GM19035 (cell line): ENCODE results near the gene SHC2.
"Not testable (repeated sequence)": the region's sequence is repeated elsewhere in the genome, so short reads cannot be mapped to it uniquely, and the experiment has no call there.

Source experiments
- ATAC-seq: cut with Tn5 transposase; IDR thresholded peaks from one replicate; pipeline ENCODE4 v1.9.1; 2021; ENCODE audit not compliant: unreplicated experiment

SHC2 gene

GRCh38 chr19:427675-428074 lies 33.2 kb downstream of the SHC2 start:
- ATAC-seq: not testable (repeated sequence)

GRCh38 chr19:426725-427445 lies 33.9 kb downstream of the SHC2 start:
- no peak for ATAC-seq

GRCh38 chr19:425056-425455 lies 35.8 kb downstream of the SHC2 start:
- ATAC-seq: no peak

- no peak for ATAC-seq
Observed at GRCh38 chr19:424546-424945, 36.3 kb downstream of the SHC2 start.

GRCh38 chr19:423691-424466 lies 37.0 kb downstream of the SHC2 start:
- no peak for ATAC-seq

DNA sequence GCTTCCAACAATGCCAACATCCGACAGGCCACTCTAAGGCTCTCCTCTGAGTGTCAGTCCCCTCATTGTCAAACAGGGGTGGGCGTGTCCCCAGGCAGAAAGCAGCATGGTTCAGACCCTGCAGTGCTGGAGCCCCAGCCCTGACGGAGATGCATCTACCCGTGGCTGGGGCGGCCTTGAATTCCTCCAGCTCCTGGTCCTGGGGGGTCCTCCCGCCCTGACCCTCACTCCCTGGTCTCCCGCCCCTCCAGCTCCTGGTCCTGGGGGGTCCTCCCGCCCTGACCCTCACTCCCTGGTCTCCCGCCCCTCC lies 38.0 kb downstream of the SHC2 start:
- ATAC-seq: not testable (repeated sequence)

- no peak for ATAC-seq
Observed at GRCh38 chr19:422213-422916, 38.5 kb downstream of the SHC2 start.

GRCh38 chr19:419721-420515 lies 40.9 kb downstream of the SHC2 start:
- no peak for ATAC-seq

GRCh38 chr19:418761-419671 lies 41.8 kb downstream of the SHC2 start:
- no peak for ATAC-seq

DNA sequence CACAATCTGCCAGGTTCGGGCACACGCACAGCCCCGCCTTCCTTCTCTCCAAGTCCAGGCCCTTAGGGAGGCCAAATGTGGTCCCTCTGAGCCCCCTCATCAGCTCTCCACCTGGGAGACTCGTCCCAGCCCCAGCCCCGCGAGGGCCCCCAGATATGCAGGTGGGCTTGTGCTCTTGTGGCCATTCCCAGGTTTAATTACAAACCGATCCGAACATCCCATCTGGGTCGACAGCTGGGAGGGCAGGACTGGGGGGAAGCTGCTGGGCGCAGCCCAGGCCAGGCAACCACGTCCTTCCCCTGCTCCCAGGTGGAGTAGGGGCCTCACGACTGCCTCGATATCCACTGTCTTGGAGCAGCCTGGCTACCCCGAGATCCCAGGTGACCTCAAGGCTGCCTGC lies 44.4 kb downstream of the SHC2 start:
- ATAC-seq: no peak

DNA sequence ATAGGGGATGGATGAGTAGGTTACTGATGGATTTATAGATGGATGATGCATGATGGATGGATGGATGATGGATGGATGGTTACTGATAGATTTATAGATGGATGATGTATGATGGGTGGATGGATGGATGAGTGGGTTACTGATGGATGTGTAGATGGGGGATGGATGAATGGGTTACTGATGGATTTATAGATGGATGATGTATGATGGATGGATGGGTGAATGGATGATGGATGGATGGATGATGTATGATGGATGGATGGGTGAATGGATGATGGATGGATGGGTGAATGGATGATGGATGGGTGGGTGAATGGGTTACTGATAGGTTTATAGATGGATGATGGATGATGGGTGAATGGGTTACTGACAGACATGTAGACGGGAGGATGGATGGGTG lies 45.5 kb downstream of the SHC2 start:
- no peak for ATAC-seq

- no peak for ATAC-seq
Observed at GRCh38 chr19:413756-414420, 46.9 kb downstream of the SHC2 start.

DNA sequence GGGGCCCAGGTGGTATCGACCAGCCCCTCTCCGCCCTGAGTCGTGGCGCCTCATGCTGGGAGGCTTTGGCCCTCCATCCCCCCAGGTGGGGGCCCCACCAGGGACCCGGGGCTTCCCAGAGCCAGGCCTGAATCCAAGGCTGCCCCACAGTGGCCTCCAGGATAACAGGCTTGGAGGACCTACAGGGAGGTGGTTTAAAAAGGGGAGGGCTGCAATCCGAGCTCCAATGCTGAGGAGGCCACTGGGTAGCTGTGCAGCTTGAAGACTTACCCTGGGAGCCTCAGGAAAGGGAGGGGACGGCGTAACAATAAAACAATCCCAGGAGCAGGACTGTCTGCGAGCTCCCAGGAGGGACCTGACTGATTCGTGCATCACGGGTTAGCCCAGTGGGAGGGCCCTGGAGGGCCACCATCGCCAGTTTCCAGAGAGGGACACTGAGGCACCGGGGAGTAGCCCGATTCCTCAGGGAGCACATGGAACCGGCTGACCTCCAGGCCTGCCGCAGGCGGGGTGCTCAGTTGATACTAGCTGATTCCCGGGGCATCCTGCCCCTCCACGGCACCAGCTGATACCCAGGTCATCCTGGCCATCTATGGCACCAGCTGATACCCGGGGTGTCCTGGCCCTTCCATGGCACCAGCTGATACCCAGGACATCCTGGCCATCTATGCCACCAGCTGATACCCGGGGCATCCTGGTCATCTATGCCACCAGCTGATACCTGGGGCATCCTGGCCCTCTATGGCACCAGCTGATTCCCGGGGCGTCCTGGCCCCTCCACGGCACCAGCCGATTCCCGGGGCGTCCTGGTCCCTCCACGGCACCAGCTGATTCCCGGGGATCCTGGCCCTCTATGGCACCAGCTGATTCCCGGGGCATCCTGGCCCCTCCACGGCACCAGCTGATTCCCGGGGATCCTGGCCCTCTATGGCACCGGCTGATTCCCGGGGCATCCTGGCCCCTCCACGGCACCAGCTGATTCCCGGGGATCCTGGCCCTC lies 48.2 kb downstream of the SHC2 start:
- no peak for ATAC-seq

DNA sequence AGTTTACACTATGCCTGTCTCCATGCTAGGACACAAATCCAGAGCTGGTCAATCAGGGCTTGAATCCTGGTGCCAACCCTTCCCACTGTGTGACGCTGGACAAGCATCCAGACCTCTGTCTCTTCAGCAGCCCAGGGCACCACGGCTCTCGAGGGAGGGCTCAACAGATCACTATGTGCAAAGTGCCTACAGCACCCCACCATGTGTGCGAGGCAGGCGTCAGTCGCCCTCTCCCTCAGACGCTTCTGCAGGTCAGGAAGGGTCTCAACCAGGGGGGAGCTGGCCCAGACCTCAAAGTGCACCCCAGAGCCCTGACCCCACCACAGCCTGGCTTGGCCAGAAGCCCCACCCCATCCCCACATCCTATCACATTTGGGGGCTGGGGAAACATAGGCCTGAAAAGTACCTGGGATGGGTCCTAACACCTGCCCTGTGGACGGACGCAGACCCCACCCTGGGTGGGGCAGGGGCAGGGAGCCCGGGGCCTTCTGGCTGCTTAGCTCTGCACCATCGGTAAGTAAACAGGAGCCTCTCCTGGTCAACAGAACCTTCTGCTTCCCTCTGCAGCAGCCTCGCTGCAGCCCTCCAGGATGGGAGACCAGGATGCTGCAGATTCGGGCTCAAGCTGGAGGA lies 49.0 kb downstream of the SHC2 start:
- ATAC-seq: no peak

GRCh38 chr19:411121-411722 lies 49.6 kb downstream of the SHC2 start:
- not testable (repeated sequence) for ATAC-seq

- no peak for ATAC-seq
Observed at GRCh38 chr19:410243-410781, 50.5 kb downstream of the SHC2 start.

DNA sequence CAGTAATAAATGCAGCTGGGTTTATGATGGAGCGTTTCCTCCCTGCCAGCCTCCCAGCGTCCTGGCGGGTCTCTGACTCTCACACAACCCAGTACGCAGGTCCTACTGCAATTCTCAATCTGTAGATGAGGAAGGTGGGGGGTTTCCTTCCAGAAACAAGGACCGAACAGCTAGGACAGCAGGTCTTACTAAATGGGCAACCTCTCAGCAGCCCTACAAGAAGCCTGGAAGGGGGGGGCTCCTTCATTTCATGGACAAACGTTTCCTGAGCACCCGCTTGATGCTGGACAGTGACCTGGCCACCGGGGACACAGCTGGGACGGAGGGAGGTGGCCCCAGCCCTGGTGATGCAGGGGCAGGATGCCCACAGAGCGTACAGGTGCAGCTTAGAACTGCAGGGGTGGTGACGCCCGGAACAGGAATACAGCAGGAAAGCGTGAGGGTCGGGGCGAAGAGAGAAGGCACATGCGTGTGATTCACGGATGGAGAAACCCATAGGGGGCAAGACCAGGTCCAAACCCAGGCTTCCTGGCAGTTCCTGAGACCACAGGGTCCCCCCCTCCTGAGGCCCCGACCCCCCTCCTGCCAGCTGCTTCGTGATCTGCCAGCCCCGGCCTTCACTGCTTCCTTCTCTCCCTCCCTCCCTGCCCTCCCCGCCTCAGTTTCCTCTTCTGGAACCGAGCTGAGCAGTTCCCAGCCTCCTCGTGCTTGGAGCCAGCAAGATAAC lies 51.2 kb downstream of the SHC2 start:
- ATAC-seq: no peak
